H1 (cell line): Measurements from ENCODE around the gene ASPHD2. TPM values are rescaled to one million over a fixed set of nuclear protein-coding genes. Genes with fewer than 3 reads are reported as not detected.

Source experiments
- CTCF ChIA-PET: fragments of 300-600 bp; sonication (Branson Sonifier 250); formaldehyde crosslinking; loops from one replicate; lab custom pipeline; 2021; ENCODE audit not compliant: partially characterized antibody; lab: Charles Lee
- POLR2A ChIA-PET: fragments of 300-600 bp; sonication (Branson Sonifier 250); formaldehyde crosslinking; loops from one replicate; lab custom pipeline; 2021; ENCODE audit warnings: inconsistent platforms; ENCODE audit not compliant: partially characterized antibody; lab: Charles Lee
- DNase-seq, 2 experiments: peaks; one replicate each; pipeline versions ENCODE4 v3.0.0 to v3.0.0-alpha.2; 2010 to 2022; ENCODE audit warnings: low spot score in 2 of 2, low read depth in 1 of 2, mixed read lengths in 1 of 2
- FAIRE-seq: peaks from 2 replicates; lab custom pipeline; 2011; peaks lifted over from hg19 to GRCh38; lab: Jason Lieb, UNC
- H2AFZ ChIP-seq: 2 replicates; pipeline ENCODE4 v1.8.1; 2012; ENCODE audit warnings: low read length, inconsistent platforms
- H2AK5ac ChIP-seq: 2 replicates; pipeline ENCODE4 v1.6.1; 2013; ENCODE audit warnings: low read depth, low read length
- H2BK120ac ChIP-seq: replicated peaks from 2 replicates; pipeline ENCODE3; 2013; ENCODE audit warnings: low read depth, low read length, inconsistent platforms
- H2BK12ac ChIP-seq: 2 replicates; pipeline ENCODE4 v1.6.1; 2013; ENCODE audit warnings: low read depth, low read length
- H2BK15ac ChIP-seq: 2 replicates; pipeline ENCODE4 v1.6.1; 2013; ENCODE audit warnings: low read length
- H2BK20ac ChIP-seq: 2 replicates; pipeline ENCODE4 v1.6.1; 2013; ENCODE audit warnings: low read length
- H2BK5ac ChIP-seq: 2 replicates; pipeline ENCODE4 v1.6.1; 2013; ENCODE audit warnings: low read depth, low read length
- H3K14ac ChIP-seq: 2 replicates; pipeline ENCODE4 v1.6.1; 2013; ENCODE audit warnings: inconsistent platforms; ENCODE audit not compliant: insufficient read length
- H3K18ac ChIP-seq: 2 replicates; pipeline ENCODE4 v1.6.1; 2013; ENCODE audit warnings: low read length; ENCODE audit errors: extremely low read depth
- H3K23ac ChIP-seq: 2 replicates; pipeline ENCODE4 v1.6.1; 2013; ENCODE audit warnings: inconsistent platforms; ENCODE audit not compliant: insufficient read length
- H3K23me2 ChIP-seq: 2 replicates; pipeline ENCODE4 v1.6.1; 2013; ENCODE audit warnings: low read depth, low read length
- H3K27ac ChIP-seq: 2 replicates; pipeline ENCODE4 v1.6.1; 2011; ENCODE audit warnings: low read depth, low read length, inconsistent platforms
- H3K27me3 ChIP-seq, 4 experiments: replicated peaks in 1 of 4; 1 replicate in 1 of 4; 2 replicates in 3 of 4; pipeline versions ENCODE4 v1.6.1 to v1.8.1; 2011 to 2013; ENCODE audit warnings: low read length in 3 of 4, mild to moderate bottlenecking in 3 of 4, inconsistent platforms in 2 of 4, mixed read lengths in 2 of 4, moderate library complexity in 1 of 4; ENCODE audit not compliant: control insufficient read depth in 3 of 4, insufficient read depth in 3 of 4; ENCODE audit errors: extremely low read depth in 1 of 4
- H3K36me3 ChIP-seq, 4 experiments: 2 replicates each; pipeline versions ENCODE4 v1.6.1 to v1.8.1; 2011 to 2013; ENCODE audit warnings: mild to moderate bottlenecking in 4 of 4, low read length in 3 of 4, moderate library complexity in 2 of 4, control low read depth in 1 of 4, inconsistent platforms in 1 of 4; ENCODE audit not compliant: insufficient read depth in 4 of 4, control insufficient read depth in 2 of 4
- H3K4ac ChIP-seq: replicated peaks from 2 replicates; pipeline ENCODE3; 2013; ENCODE audit warnings: low read length, low read depth, mixed read lengths, inconsistent platforms; ENCODE audit not compliant: insufficient read length
- H3K4me1 ChIP-seq, 4 experiments: replicated peaks in 1 of 4; 1 replicate in 1 of 4; 2 replicates in 3 of 4; pipeline versions ENCODE4 v1.6.1 to v1.8.1; 2011 to 2013; ENCODE audit warnings: low read length in 3 of 4, inconsistent platforms in 2 of 4, mixed read lengths in 1 of 4; ENCODE audit not compliant: insufficient read depth in 4 of 4, control insufficient read depth in 3 of 4
- H3K4me2 ChIP-seq, 2 experiments: 2 replicates each; pipeline versions ENCODE4 v1.6.1 to v1.8.1; 2011 to 2013; ENCODE audit warnings: low read depth in 2 of 2, low read length in 2 of 2, control low read depth in 1 of 2, inconsistent platforms in 1 of 2, mild to moderate bottlenecking in 1 of 2; ENCODE audit not compliant: insufficient read depth in 1 of 2
- H3K4me3 ChIP-seq, 4 experiments: fragments of 200-600, 300-600 bp in 1 of 4; sonication (generic), shearing (Covaris generic), sonication (Bioruptor Twin) in 1 of 4; 2 replicates each; pipeline versions ENCODE4 v1.5.1 to v1.8.1; 2011 to 2016; ENCODE audit warnings: low read length in 4 of 4, low read depth in 3 of 4, control low read depth in 2 of 4, inconsistent platforms in 2 of 4, mild to moderate bottlenecking in 2 of 4, mixed read lengths in 1 of 4, moderate library complexity in 1 of 4; ENCODE audit not compliant: insufficient read depth in 2 of 4; ENCODE audit errors: extremely low read depth in 1 of 4
- H3K56ac ChIP-seq: replicated peaks from 2 replicates; pipeline ENCODE3; 2013; ENCODE audit warnings: low read depth, mild to moderate bottlenecking, mixed read lengths, low read length, inconsistent platforms; ENCODE audit not compliant: insufficient read length
- H3K79me1 ChIP-seq: 2 replicates; pipeline ENCODE4 v1.6.1; 2013; ENCODE audit warnings: low read depth, low read length, control low read depth
- H3K79me2 ChIP-seq, 2 experiments: 2 replicates each; pipeline versions ENCODE4 v1.6.1 to v1.8.1; 2012 to 2013; ENCODE audit warnings: low read length in 2 of 2, mild to moderate bottlenecking in 2 of 2, inconsistent platforms in 1 of 2; ENCODE audit not compliant: insufficient read depth in 2 of 2, control insufficient read depth in 1 of 2
- H3K9ac ChIP-seq, 4 experiments: replicated peaks in 1 of 4; 1 replicate in 1 of 4; 2 replicates in 3 of 4; pipeline versions ENCODE4 v1.6.1 to v1.8.1; 2011 to 2013; ENCODE audit warnings: low read depth in 3 of 4, low read length in 3 of 4, control low read depth in 2 of 4, mild to moderate bottlenecking in 2 of 4, moderate library complexity in 2 of 4, inconsistent platforms in 1 of 4; ENCODE audit errors: extremely low read depth in 1 of 4
- H3K9me3 ChIP-seq, 2 experiments: 2 replicates each; pipeline versions ENCODE4 v1.6.1 to v1.8.1; 2012 to 2013; ENCODE audit warnings: mild to moderate bottlenecking in 2 of 2, moderate library complexity in 2 of 2, control low read depth in 1 of 2, inconsistent platforms in 1 of 2, low read depth in 1 of 2, low read length in 1 of 2, mixed read lengths in 1 of 2; ENCODE audit not compliant: insufficient read depth in 2 of 2
- H4K20me1 ChIP-seq, 2 experiments: replicated peaks in 1 of 2; 2 replicates each; pipeline versions ENCODE3 to v1.8.1; 2011 to 2013; ENCODE audit warnings: inconsistent platforms in 2 of 2, low read length in 2 of 2, mild to moderate bottlenecking in 1 of 2; ENCODE audit not compliant: insufficient read depth in 2 of 2, control insufficient read depth in 1 of 2
- H4K5ac ChIP-seq: 2 replicates; pipeline ENCODE4 v1.6.1; 2013; ENCODE audit warnings: low read length, low read depth, mixed read lengths, inconsistent platforms; ENCODE audit not compliant: insufficient read length
- H4K8ac ChIP-seq: 2 replicates; pipeline ENCODE4 v1.8.0; 2013; ENCODE audit warnings: mild to moderate bottlenecking, moderate library complexity, low read length, inconsistent platforms; ENCODE audit not compliant: insufficient read depth; ENCODE audit errors: extremely low read depth
- H4K91ac ChIP-seq: replicated peaks from 2 replicates; pipeline ENCODE3; 2013; ENCODE audit warnings: low read length, mixed read lengths, inconsistent platforms; ENCODE audit not compliant: insufficient read length
- CTBP2 ChIP-seq: IDR thresholded peaks from 2 replicates; pipeline ENCODE4 v1.7.0; 2011; ENCODE audit warnings: borderline replicate concordance, mild to moderate bottlenecking, moderate library complexity, mixed read lengths, low read length; ENCODE audit not compliant: insufficient read depth, insufficient read length
- GABPA ChIP-seq: IDR thresholded peaks from 2 replicates; pipeline ENCODE4 v1.6.1; 2011; ENCODE audit warnings: mild to moderate bottlenecking, low read length, moderate library complexity, borderline replicate concordance; ENCODE audit not compliant: insufficient read depth
- GTF2F1 ChIP-seq: IDR thresholded peaks from 2 replicates; pipeline ENCODE4 v1.6.1; 2012; ENCODE audit warnings: low read depth, low read length, improper control_type of control experiment, borderline replicate concordance
- POU5F1 ChIP-seq: IDR thresholded peaks from 2 replicates; pipeline ENCODE4 v1.6.1; 2011; ENCODE audit warnings: low read depth, mild to moderate bottlenecking, low read length, moderate library complexity
- RNF2 ChIP-seq: fragments of 200-900, 300-1000 bp; sonication (generic); IDR thresholded peaks from 2 replicates; pipeline ENCODE4 v1.7.1; 2016; ENCODE audit warnings: borderline replicate concordance, low read depth, mild to moderate bottlenecking, antibody characterized with exemption, low read length; ENCODE audit not compliant: poor library complexity, severe bottlenecking; ENCODE audit errors: missing control alignments
- SAP30 ChIP-seq: fragments of 300-600 bp; sonication (generic); IDR thresholded peaks from 2 replicates; pipeline ENCODE4 v1.7.1; 2012; ENCODE audit warnings: low read length, moderate library complexity, mild to moderate bottlenecking, inconsistent platforms; ENCODE audit not compliant: insufficient read depth, insufficient replicate concordance
- SUZ12 ChIP-seq: fragments of 200-600 bp; sonication (generic); IDR thresholded peaks from 2 replicates; pipeline ENCODE4 v1.6.1; 2012; ENCODE audit warnings: mild to moderate bottlenecking, inconsistent platforms, low read length, moderate library complexity, mixed read lengths
- WGBS, 2 experiments: shearing (Covaris generic) in 1 of 2; methylation state at CpG; one replicate each; pipeline versions ENCODE4 v1.1.6 to v1.1.7; 2013 to 2015; ENCODE audit warnings: low lambda C conversion rate in 2 of 2, mixed read lengths in 2 of 2, inconsistent platforms in 1 of 2, low coverage in 1 of 2, missing lambda C conversion rate in 1 of 2; ENCODE audit not compliant: insufficient replicate concordance in 2 of 2, insufficient coverage in 1 of 2, insufficient read length in 1 of 2; ENCODE audit errors: extremely low coverage in 1 of 2, missing lambda C conversion rate in 1 of 2; 5-methylcytosine and 5-hydroxymethylcytosine counted together
- polyA plus RNA-seq, 7 experiments: library from polyadenylated mRNA; depleted of rRNA in 3 of 7; stranded (reverse) in 5 of 7; unstranded in 2 of 7; fragments of >200 nt in 5 of 7; fragments of 200-250 nt in 2 of 7; gene quantifications; 1 replicate in 5 of 7; 2 replicates in 1 of 7; 4 replicates in 1 of 7; pipeline versions ENCODE4 v1.2.1 to v1.2.3, GENCODE V29; 2011 to 2013; ENCODE audit warnings: missing spikeins in 2 of 7, mixed read lengths in 2 of 7
- total RNA-seq: library from RNA; stranded (reverse); fragmentation: NEBNext Ultra II Directional; extraction: Animal tissue kit (Norgen Biotek cat#: 25700); gene quantifications from 2 replicates; pipeline ENCODE4 v1.2.1, GENCODE V29; 2021
- TF ChIP-seq, protein P1 (sequence below): IDR thresholded peaks from 2 replicates; pipeline ENCODE4 v1.6.1; 2012; ENCODE audit warnings: low read length, inconsistent platforms

The ASPHD2 gene
- total and polyA plus RNA-seq, 2 of the 8 experiments (the other 6 are each of a cell fraction or from before 2014, with no cell fraction given) = 7.2 to 11.0 TPM

DNA sequence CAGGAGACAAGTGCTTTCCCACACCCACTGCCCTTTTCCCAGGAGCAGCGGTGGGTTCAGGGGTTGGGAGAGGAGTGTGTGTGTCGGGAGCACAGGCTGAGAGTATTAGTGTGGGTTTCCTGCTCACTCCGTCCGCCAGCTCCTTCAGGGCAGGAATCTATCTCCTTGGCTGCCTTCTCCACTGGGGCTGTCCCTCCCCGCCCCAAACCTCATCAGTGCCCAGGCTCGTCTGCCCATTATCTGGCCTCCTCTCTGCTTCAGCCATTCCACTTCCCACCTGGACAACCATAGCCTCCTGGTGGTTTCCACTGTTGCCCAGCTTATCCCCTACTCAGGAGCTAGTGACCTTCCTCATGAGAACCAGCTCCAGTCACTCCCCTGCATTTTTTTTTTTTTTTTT, 19.9 kb downstream of the ASPHD2 start:
- no peak overlapping the region for H3K4ac ChIP-seq
- DNase-seq = no peak
- FAIRE-seq = no peak
- no peak overlapping the region for H2BK120ac ChIP-seq
- no peak overlapping the region for H3K56ac ChIP-seq
- TF ChIP-seq CTBP2 (no peak), RNF2 (no peak), SAP30 (no peak), GABPA (no peak), GTF2F1 (no peak), POU5F1 (no peak), SUZ12 (no peak)
- TF ChIP-seq, protein P1, sequence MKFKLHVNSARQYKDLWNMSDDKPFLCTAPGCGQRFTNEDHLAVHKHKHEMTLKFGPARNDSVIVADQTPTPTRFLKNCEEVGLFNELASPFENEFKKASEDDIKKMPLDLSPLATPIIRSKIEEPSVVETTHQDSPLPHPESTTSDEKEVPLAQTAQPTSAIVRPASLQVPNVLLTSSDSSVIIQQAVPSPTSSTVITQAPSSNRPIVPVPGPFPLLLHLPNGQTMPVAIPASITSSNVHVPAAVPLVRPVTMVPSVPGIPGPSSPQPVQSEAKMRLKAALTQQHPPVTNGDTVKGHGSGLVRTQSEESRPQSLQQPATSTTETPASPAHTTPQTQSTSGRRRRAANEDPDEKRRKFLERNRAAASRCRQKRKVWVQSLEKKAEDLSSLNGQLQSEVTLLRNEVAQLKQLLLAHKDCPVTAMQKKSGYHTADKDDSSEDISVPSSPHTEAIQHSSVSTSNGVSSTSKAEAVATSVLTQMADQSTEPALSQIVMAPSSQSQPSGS = no peak
- TF ChIP-seq, all 59 proteins: peak for 0
- no peak overlapping the region for H3K27ac ChIP-seq
- no peaks in the 10 kb centered on the region for H3K4me1 ChIP-seq
- no peak overlapping the region for H2BK15ac ChIP-seq
- H4K5ac ChIP-seq = no peak overlapping the region
- H3K9ac ChIP-seq = no peak overlapping the region
- no peak overlapping the region for H2AFZ ChIP-seq
- H3K14ac ChIP-seq = no peak overlapping the region
- no peaks in the 10 kb centered on the region for H3K79me2 ChIP-seq
- no peak overlapping the region for H2BK5ac ChIP-seq
- no peak overlapping the region for H2BK20ac ChIP-seq
- WGBS, 2 experiments = 89% methylated on average over 6 of the region's 6 CpGs; no CpG with 5 or more reads in 1 of the 2 experiments
- no peak overlapping the region for H4K91ac ChIP-seq
- H3K23ac ChIP-seq = no peak overlapping the region
- H3K79me1 ChIP-seq = no peaks in the 10 kb centered on the region
- no peaks in the 10 kb centered on the region for H3K23me2 ChIP-seq
- no peaks in the 10 kb centered on the region for H3K27me3 ChIP-seq
- POLR2A ChIA-PET = interaction anchor here (0.9 to 1.9 kb wide), 5 partner anchors 10 to 39 kb away, joined by 3 to 15 read pairs (median 4); partner anchors contain the start of gene ASPHD2
- H2BK12ac ChIP-seq = no peak overlapping the region
- H4K20me1 ChIP-seq = no peaks in the 10 kb centered on the region
- no peak overlapping the region for H2AK5ac ChIP-seq
- H4K8ac ChIP-seq = no peak overlapping the region
- no peak overlapping the region for H3K4me2 ChIP-seq
- H3K36me3 ChIP-seq = peaks cover 0 to 29% (median 3%) of the 10 kb centered on the region in 4 experiments; a peak in 4 of 8 replicates
- H3K18ac ChIP-seq = no peak overlapping the region
- H3K9me3 ChIP-seq = no peaks in the 10 kb centered on the region
- CTCF ChIA-PET = interaction anchor here (1.1 to 4.1 kb wide), 8 partner anchors 10 to 216 kb away, joined by 3 to 15 read pairs (median 10); no protein-coding TSS in a partner anchor
- H3K4me3 ChIP-seq = no peak overlapping the region
